T-helper 1 cell (primary cell): Measurements from ENCODE around the gene ZNF682.
"Not testable (repeated sequence)": the region's sequence is repeated elsewhere in the genome, so short reads cannot be mapped to it uniquely, and the experiment has no call there.

Experiments used
- DNase-seq, 5 donors: peaks; one replicate each; pipeline ENCODE4 v3.0.0-alpha.2; 2012 to 2020
- total RNA-seq, 4 donors: gene quantifications; one replicate each; lab custom pipeline; 2026; lab: John Stamatoyannopoulos, UW

The ZNF682 gene
- total RNA-seq, result 6.2 to 12.8 (median 8.9) reads per million in 4 donors

DNA sequence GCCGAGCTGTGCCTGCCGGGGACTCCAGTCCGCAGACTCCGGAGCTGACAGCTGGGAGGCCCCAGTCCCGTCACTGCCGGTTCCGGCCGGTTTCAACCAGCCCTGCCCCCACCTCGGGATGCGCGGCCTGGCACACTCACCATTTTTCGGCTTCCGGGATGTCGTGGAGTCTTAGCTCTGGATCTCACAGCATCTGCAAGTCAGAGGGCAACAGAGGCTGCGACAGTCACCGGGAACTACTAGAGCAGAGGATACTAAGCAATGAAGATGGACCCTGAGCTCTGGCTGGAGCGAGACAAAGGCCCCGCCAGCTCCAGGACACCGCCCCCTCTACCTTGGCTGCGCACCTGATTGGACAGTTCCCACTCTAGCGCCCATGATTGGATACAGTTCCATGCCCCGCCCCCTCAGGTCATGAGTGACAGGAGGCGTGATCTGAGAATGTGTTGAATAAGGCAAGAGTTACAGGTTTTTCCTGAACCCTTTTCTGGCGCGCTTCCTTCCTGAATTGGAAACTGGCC lies at the start of gene ZNF682:
Gene ZNF682, minus strand, starts transcription at position 303 of the 521 bp plus-strand sequence. Its CDS starts 160 bp downstream, at position 143.
- DNase-seq, result peak; percentile 86 to 95 (median 90)

DNA sequence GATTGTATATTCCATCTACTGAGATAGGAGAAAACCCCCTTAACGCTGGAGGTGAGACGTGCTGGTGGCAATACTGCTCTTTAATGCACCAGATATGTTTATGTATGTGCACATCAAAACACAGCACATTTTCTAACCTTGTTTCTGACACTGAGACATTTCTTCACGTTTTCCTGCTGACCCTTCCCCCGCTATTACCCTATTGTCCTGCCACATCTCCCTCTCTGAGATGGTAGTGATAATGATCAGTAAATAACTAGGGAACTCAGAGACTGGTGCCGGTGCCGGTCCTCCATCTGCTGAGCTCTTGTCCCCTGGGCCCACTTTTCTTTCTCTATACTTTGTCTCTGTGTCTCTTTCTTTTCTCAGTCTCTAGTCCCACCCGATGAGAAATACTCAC lies 43.6 kb upstream of the ZNF682 start:
- not testable (repeated sequence) for DNase-seq

DNA sequence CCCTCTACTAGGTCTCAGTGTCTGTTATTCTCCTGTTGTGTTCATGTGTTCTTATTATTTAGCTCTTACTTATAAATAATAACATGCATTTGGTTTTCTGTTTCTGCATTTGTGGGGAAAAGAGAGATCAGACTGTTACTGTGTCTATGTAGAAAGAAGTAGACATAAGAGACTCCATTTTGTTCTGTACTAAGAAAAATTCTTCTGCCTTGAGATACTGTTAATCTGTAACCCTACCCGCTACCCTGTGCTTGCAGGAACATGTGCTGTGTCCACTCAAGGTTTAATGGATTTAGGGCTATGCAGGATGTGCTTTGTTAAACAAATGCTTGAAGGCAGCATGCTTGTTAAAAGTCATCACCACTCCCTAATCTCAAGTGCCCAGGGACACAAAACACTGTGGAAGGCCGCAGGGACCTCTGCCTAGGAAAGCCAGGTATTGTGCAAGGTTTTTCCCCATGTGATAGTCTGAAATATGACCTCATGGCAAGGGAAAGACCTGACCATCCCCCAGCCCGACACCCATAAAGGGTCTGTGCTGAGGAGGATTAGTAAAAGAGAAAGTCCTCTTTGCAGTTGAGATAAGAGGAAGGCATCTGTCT lies 43.0 kb upstream of the ZNF682 start:
- not testable (repeated sequence) for DNase-seq

DNA sequence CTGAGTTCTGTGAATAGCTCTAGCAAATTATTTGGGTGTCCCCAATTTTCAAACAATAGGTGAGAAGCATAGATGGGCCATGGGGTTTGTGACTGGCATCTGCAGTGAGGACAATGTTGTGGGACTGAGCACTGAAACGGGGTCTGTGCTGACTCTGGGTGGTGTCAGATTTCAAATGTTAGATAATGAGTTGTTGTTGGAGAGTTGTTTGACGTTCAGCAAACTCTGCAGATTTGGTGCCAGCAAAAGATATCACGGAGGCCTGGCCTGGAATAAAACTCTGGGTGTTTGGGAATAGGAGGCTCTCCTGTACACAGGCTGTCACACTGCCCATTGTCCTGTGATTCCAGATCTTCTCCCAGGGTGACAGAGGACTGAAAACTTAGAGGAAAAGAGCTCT lies 41.4 kb upstream of the ZNF682 start:
- DNase-seq, result no peak

DNA sequence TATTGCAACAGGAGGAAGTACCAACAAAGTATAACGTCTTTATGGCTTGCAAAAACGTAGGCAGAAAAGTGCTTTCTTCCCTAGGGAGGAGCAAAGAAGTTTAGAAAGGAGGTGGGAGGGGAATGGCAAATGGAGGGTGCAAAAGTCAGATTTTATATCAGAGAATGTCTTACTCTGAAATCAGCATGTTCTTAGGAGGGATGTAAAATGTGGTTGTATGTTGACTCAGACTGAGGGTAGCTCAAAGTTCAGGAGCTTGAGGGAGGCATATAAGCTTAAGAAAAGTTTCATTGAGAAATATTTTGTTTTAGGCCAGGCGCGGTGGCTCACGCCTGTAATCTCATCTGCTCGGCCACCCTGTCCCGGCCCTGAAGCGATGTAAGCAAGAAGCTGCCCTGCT lies 40.2 kb upstream of the ZNF682 start:
- no peak for DNase-seq

DNA sequence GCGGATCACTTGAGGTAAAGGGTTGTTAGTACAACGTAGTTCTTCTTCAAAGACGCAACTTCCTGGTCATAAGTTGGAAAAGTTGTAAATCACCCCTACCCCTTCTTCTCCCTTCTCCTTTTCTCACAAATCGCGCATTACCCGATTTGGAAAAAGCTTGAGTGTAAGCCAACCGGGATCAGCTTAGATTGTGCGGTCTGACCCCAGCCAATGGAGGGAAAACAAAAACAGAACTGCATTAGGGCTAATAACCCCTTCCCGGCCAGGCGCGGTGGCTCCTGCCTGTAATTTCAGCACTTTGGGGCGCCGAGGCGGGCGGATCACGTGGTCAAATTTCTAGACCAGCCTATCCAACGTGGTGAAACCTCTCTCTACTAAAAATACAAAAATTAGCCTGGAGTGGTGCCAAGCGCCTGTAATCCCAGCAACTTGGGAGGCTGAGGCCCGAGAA lies 39.3 kb upstream of the ZNF682 start:
- no peak for DNase-seq

DNA sequence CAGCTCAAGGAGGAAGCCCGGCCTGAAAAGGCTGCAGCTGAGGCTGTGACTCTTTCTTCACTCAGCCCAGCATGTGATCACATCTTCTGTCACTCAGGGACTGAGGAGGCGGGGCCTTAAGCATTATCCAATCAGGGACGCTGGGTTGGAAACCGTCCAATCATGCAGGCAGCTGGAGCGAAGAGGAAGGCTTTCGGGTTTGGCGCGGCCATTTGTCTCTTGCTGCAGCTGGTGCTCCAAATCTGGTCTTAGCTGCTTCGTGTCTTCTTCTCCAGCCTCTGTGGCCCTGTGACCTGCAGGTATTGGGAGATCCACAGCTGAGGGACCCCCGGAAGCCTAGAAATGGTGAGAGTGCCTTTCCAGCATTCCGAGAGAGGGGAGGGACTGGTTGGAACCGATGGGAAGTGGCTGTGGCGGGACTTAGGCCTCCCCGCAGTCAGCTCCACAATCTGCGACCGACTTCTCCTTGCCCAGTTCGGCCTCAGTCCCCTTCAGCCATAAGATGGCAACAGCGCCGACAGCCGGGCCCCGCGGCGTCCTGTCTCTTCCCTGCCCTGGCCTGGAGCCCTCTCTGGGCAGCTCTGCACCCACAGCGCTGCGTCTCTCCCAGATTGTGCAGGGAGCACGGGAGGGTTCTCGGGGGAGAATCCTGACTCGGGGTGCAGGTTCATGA lies 38.6 kb upstream of the ZNF682 start, which contains the start of gene ZNF90:
Gene ZNF90, plus strand, starts transcription at position 210 of the 673 bp plus-strand sequence. Its CDS starts 133 bp downstream, at position 343.
- peak; percentile 67 to 86 (median 77) for DNase-seq

DNA sequence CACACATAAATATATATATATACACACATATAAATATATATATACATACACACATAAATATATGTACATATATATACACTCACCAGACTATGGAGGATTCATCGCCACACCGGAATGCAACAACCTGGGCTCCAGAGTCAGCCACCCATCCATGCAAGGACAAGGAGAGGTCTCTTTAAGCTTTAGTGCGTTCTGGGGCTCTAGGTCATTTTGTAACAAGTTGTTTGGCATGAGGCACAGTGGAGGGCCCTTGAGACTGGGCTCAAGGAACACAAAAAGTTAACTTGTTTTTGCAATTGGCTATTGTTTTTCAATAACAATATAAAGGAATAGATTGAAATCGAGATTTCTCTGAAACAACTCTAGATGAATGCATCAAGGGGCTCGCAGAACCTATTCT lies 33.6 kb upstream of the ZNF682 start:
- no peak for DNase-seq

DNA sequence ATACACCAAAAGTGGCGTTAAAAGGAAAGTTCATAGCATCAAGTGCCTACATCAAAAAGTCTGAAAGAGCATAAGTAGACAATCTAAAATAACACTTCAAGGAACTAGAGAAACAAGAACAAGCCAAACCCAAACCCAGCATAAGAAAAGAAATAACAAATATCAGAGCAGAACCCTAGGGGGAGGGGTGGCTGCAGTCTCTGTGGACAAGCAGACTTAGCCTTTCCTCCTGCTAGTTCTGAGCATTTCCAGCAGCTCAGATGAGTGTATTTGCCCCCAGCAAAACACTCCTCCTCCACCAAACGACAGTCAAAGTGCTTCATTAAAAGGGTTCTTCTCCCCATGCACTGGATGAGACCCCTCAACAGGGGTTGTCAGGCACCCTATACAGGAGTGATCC lies 31.4 kb upstream of the ZNF682 start:
- DNase-seq, result no peak

DNA sequence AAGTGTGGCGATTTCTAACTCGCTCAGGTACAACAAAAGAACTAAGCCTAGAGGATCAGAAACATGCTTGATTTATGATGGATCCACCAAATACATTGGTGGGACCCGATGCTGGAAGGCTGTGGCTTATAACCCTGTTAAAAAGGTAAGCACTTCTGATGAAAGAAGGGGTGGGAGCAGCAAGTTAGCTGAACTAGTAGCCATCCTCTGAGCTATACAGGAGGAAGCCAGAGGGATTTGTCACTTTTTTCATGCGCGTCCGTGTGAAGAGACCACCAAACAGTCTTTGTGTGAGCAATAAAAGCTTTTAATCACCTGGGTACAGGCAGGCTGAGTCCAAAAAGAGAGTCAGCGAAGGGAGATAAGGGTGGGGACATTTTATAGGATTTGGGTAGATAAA lies 29.3 kb upstream of the ZNF682 start:
- DNase-seq, result not testable (repeated sequence)

DNA sequence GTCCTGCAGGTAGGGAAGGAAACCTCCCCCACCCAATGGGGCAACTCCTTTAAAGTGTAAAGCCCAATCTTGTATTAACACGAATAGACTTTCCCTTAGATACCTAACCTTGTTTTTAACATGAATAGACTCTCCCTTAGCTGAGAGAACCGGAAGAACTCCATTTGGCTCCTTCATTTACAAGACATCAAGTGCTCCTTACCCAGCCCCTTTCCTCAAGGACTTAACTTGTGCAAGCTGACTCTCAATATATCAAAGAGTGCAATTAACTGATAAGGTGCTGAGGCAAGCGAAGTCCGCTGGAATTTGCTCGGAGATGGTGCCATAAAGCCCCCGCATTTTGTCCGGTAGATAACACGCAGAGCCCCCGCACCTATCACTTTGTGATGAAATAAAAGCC lies 28.6 kb upstream of the ZNF682 start:
- DNase-seq, result no peak

DNA sequence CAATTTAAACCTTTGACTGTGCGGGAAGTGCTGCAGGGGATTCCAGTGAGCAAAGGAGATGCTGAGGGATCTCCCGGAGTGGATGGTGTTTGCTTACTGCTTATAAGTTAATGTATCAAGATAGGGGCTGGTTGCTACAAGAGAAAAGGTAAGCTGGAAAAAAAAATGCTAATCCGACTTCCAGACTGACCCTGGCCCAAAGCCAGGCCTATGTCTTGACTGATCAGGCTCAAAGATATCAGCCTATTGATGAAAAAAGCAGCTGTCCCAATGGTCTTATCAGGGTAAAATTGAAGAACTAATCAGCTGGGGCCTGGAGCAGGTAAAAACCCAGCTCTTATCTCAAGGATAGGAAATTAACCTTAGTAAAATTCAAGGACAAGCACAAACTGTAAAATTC lies 27.6 kb upstream of the ZNF682 start:
- no peak for DNase-seq

DNA sequence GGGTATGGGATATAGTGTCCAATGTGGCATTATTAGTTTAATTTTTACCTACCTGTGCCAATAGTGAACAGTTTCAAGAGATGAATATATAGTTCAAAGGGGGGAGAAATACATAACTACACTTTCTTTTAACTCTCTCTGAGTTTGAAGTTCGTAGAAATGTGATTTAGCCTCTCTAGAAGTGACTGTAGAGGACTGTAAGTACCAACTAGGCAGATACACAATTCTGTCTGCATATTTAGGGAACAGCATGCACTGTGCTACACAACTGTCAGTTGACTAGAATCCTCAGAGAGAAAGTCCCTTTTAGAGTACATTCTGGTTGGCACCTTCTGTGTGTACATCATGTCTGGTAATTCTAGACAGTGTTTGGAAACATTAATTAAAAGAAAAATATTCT lies 21.0 kb upstream of the ZNF682 start:
- no peak for DNase-seq

DNA sequence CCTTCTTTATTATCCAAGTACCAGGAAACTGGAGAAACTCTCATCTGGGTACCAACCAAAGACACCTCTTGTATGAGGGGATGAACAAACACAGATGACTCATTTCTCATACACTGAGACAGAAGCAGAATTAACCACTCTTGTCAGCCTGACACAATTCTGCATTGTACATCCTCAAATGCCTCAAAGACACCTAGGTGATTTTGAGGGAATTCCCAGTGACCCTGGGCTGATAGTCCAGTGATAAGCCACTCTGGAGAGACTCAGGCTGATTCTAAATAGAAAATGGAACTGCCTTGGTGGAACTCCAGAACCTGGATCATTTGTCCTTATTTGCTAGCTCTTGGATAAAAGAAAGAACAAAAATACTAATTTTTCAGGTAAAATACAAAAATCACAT lies 19.4 kb upstream of the ZNF682 start:
- not testable (repeated sequence) for DNase-seq

DNA sequence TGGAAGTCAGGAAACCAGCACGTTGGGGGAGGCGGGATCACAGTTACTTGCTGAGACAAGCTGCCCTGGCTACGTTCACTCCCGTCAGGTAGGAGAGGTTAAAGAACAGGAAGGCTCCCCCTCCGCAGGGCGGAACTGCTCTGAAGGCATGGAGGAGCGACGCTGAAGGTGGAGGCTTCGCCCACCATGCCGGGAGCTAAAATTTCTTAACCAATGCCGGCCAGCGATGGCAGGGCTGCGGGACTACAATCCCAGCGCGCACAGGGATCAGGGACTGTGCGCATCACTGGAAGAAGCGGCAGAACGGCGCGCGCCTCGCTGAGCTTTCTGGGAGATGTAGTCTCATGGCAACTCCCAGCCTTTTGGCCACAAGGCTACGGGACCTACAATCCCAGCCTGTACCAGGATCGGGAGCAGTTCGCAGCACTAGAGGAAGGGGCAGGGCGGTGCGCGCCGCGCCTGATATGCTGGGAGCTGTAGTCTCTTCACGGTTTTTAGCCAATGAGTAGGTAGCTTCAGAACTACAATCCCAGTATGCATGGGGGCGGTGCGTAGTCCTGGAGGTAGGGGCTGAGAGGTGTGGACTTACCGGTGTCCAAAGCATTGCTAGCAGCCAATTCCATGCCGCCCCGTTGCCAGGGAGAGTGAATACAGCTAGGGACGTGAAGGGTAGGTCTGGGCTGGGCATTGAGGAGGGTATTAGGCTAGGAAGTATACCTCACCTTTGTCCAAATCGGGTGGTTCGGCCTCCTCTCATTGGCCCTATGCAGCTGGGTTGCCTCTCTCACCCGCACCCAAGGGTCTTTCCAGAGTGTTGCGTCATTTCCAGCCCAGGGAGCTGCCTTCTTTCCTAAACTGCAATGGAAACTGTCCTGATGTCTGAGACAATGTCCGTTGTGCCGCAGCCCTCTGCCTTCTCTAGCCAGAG lies 12.8 kb upstream of the ZNF682 start:
- DNase-seq, result peak; percentile 22 to 71 (median 33)

DNA sequence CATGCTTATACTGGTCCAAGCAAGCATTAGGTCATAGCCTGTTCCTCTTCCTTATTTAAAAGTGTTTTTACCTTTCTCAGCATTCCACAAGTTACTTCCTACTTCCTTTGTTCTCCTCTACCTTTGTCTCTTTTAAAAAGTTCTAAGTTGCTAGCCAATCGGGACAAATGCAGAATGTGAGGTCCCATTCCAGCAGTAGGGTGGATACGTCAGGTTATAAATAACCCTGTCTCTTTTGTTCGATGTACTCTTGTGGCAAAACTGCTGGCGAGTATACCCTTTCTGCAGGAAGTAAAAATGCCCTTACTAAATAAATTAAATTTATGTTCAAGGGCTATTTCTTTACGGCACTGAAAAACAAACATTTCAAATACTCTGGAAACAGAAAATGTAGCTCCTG lies 6.4 kb upstream of the ZNF682 start:
- not testable (repeated sequence) for DNase-seq

DNA sequence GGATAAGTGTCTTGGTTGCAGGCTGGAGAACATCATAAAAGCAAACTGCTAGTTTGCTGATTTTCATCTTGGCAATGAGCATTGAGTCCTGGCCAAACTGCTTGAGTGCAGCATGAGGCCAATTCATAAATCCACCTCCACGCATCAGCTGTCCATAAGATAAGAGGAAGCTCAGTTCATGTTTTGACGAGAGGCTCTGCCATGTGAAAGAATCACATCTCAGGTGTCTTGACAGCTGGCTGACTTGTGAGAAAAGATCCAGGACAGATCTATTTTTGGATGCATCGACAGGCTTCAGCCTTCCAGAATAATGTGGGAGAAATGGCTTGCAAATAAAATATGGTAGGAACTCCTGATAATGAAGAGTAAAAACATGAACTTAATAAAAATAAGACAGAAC lies 5.4 kb upstream of the ZNF682 start:
- DNase-seq, result no peak

DNA sequence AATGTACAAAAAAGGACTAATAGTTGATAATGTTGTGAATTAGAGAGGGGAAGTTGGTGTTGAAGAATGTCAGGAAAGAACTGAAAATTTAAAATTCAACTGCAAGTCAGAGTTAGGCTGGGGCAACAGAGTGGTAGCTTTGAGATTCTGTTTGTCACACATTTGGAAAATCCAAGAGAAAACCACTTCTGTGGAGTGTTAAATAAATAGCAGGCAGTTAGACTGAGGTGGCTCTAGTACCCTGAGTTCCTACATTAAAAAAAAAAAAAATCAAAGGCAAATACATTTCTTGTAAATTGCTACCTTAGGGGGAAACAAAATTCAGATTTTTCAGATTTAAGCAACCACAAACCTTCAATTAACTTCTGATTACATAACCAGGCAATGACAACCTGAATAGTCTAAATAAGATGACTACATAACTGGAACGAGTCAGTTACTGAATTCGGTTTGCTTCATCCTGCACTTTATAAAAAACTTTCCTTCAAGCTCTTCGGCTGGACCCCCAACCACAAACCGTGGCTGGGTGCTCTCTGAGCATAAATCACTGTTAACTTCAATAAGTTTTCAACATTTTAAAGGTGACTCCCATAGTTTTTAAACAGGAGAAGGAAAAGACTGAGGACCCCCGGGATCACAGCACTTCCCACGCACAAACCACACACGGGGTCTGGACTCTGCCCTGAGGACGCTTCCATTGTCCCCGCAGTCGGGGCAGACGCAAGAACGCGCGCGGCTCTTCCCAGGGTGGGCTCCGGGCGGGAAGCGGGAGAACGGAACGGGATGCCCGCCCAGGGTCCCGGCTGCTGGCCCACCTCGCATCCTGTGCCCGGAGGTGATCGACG lies 725 bp downstream of the ZNF682 start:
- no peak for DNase-seq

DNA sequence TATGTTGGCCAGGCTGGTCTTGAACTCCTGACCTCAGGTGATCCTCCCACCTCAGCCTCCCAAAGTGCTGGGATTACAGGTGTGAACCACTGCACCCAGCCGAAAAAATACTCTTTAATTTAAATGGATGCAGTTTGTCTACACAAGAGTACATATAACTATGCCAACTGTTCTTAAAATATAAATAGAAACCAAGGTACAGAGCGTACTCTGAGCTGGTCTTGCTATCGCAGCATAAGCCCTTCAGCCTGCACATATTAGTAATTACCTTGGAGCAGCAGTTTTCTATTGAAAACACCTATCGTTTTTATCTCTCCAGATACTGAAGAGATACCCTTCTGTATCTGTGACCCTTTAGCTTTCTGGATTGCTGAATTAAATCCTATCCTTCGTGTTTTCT lies 3.4 kb downstream of the ZNF682 start:
- DNase-seq, result no peak

DNA sequence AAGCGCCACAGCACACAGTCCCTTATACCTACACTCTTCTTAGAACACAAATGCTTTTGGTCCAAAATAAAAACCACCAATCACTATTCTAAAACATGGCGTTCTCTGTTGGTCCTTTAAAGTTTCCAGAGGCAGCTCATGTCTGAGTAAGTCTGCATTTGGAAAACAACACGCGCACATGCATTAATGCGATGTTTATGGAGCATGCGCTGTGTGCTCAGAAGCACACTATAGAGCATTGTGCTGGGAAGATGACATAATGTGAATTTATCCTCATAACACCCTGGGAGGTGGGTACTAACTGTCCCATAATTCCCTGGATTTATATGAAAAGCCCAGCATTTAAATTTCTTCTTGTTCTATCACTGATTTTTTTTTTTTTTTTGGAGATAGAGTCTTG lies 10.7 kb downstream of the ZNF682 start:
- no peak for DNase-seq

DNA sequence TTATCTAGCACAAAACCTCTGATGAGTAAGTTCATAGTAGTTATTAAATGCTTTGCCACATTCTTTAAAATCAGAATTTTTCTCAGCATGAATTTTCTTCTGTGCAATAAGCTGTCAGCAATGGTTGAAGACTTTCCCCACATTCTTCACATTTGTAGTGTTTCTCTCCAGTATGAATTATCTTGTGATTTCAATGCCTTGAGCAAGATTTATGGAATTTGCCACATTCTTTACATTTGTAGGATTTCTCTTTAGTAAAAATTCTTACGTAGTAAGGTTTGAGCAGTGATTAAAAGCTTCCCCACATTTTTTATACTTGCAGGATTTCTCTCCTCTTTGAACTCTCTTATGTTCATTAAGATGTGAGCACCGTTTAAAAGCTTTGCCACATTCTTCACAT lies 33.6 kb downstream of the ZNF682 start:
- DNase-seq, result no peak

DNA sequence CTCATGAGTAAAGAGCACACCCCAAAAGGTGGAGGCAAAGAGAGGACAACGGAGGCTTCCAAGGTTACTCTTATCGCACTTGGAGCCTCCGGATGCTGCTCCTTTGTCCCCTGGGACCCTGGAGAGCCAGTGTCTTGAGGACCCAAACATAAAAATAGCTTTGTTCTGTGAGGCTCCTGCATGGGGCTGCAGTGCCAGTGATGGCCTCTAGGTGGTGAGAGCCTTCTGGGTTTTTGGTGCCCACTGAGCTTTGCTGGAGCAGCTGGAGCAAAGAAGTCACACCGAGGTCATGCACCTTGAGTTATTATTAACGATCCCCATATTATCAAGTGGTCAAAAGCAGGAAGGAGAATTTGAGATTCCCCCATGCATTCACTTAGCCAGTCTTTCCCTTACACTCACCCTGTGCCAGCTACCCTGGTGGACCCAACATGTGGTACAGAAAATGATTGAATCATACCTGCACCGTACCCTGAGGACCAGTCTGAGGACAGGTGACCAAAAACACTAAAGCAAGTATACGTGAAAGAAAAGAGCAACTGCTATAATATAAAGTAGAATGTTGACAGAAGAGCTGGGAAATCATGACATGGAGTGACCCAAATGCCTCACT lies 41.5 kb downstream of the ZNF682 start:
- peak in 4 of 5 donors; percentile 12 to 26 (median 18) for DNase-seq
